ENCODE results near the gene ACE2. TPM values are rescaled to one million over a fixed set of nuclear protein-coding genes. Genes with fewer than 3 reads are reported as not detected.
A peak's percentile ranks its signal among the peaks of the same experiment; 100 is the strongest.

Gene ACE2
- total RNA-seq, 1 experiment from 2014 or later = not detected

GRCh38 chrX:15646031-15646430, 45.3 kb upstream of the ACE2 start:
- Histone ChIP-seq H3K18ac (ENCODE audit: insufficient read length, low read depth, low read length) (no peak overlapping the region), H3K23me2 (ENCODE audit: insufficient read length, low read depth, low read length, poor library complexity, severe bottlenecking) (no peaks in the 10 kb centered on the region), H2BK20ac (ENCODE audit: low read depth, low read length, poor library complexity, severe bottlenecking) (no peak overlapping the region), H2BK5ac (ENCODE audit: insufficient read length, low read length) (no peak overlapping the region), H3K9me3 (ENCODE audit: control insufficient read depth, low read depth, low read length) (no peaks in the 10 kb centered on the region), H4K8ac (replicated peaks; ENCODE audit: insufficient read length, low read depth, low read length) (no peak overlapping the region), H4K5ac (ENCODE audit: insufficient read length, low read depth, low read length) (no peak overlapping the region), H2AK5ac (ENCODE audit: insufficient read length, low read length) (no peak overlapping the region), H3K4me1 (ENCODE audit: insufficient read depth, low read length) (no peaks in the 10 kb centered on the region), H3K23ac (ENCODE audit: insufficient read length, low read depth, low read length) (no peak overlapping the region), H2AFZ (ENCODE audit: low read length) (no peak overlapping the region), H2BK120ac (ENCODE audit: low read depth, low read length, poor library complexity, severe bottlenecking) (no peak overlapping the region), H4K20me1 (ENCODE audit: control insufficient read depth, insufficient read depth, insufficient read length) (no peaks in the 10 kb centered on the region), H3K27ac (ENCODE audit: insufficient read length, low read depth, low read length) (no peak overlapping the region), H2BK12ac (ENCODE audit: insufficient read length, low read depth, low read length) (no peak overlapping the region), H3T11ph (ENCODE audit: low read length) (no peak overlapping the region), H3K9ac (ENCODE audit: extremely low read depth, insufficient read length, low read length) (no peak overlapping the region), H3K79me1 (ENCODE audit: insufficient read depth, low read depth, low read length, poor library complexity, severe bottlenecking) (no peaks in the 10 kb centered on the region), H3K27me3 (ENCODE audit: insufficient read depth, low read length) (no peaks in the 10 kb centered on the region), H3K56ac (ENCODE audit: insufficient read length, low read depth, low read length) (no peak overlapping the region), H3K14ac (ENCODE audit: insufficient read depth, low read length) (no peak overlapping the region), H3K4me2 (ENCODE audit: insufficient read depth, insufficient read length, low read length) (no peak overlapping the region), H3K79me2 (ENCODE audit: insufficient read depth, low read length) (no peaks in the 10 kb centered on the region), H2BK15ac (ENCODE audit: low read depth, low read length) (no peak overlapping the region), H3K4ac (ENCODE audit: low read depth, low read length) (no peak overlapping the region), H4K91ac (ENCODE audit: insufficient read length, low read depth, low read length) (no peak overlapping the region)
- TF ChIP-seq CTCF (conservative IDR thresholded peaks at IDR 0.05) = no peak
- WGBS (ENCODE audit: extremely low coverage, insufficient read length, low lambda C conversion rate) = no CpG with 5 or more reads among the region's 15 CpGs
- Mint-ChIP-seq H3K9me3 (no peaks in the 10 kb centered on the region), H3K27me3 (ENCODE audit: low read depth) (no peaks in the 10 kb centered on the region), H3K27ac (no peak overlapping the region), H3K4me1 (peaks cover 5% of the 10 kb centered on the region in 2 experiments), H3K36me3 (ENCODE audit: insufficient read depth in 1 of 3, low read depth in 3 of 3) (no peaks in the 10 kb centered on the region), H3K4me3 (no peak overlapping the region)
- peak; percentile 27 for DNase-seq

Data from H9 (cell line).